AG04450 (cell line): ENCODE data around the gene ZNF385D. TPM values are rescaled to one million over a fixed set of nuclear protein-coding genes. Genes with fewer than 3 reads are reported as not detected.
A peak's percentile ranks its signal among the peaks of the same experiment; 100 is the strongest.
"Not testable (repeated sequence)": the region's sequence is repeated elsewhere in the genome, so short reads cannot be mapped to it uniquely, and the experiment has no call there.

ENCODE experiments used
- CTCF ChIA-PET: fragments of 300-600, 350-600 bp; formaldehyde crosslinking; extraction: SDS; loops from one replicate; lab custom pipeline; 2022; ENCODE audit warnings: antibody characterized with exemption, inconsistent platforms; lab: Charles Lee
- POLR2A ChIA-PET: fragments of 350-600 bp; formaldehyde crosslinking; extraction: SDS; loops from one replicate; lab custom pipeline; 2021; ENCODE audit warnings: antibody characterized with exemption, inconsistent platforms; lab: Yijun Ruan, JAX
- DNase-seq: peaks from one replicate; pipeline ENCODE4 v3.0.0-alpha.2; 2011; ENCODE audit warnings: low read depth, low spot score
- H3K27ac ChIP-seq: one replicate; pipeline ENCODE4 v1.5.1; 2012; ENCODE audit warnings: low read depth, low read length, control low read depth
- H3K27me3 ChIP-seq: one replicate; pipeline ENCODE4 v1.6.0; 2012; ENCODE audit warnings: low read length; ENCODE audit not compliant: control insufficient read depth, insufficient read depth
- H3K4me3 ChIP-seq: 2 replicates; pipeline ENCODE4 v1.5.1; 2011; ENCODE audit warnings: mild to moderate bottlenecking, low read depth, low read length, control low read depth
- H3K9me3 ChIP-seq: 2 replicates; pipeline ENCODE4 v1.5.1; 2012; ENCODE audit warnings: low read length; ENCODE audit not compliant: control insufficient read depth, insufficient read depth
- CTCF ChIP-seq: IDR thresholded peaks from 2 replicates; pipeline ENCODE4 v1.5.1; 2011; ENCODE audit warnings: low read depth, low read length, control low read depth, inconsistent platforms
- polyA plus RNA-seq: library from polyadenylated mRNA; depleted of rRNA; stranded (reverse); fragments of >200 nt; gene quantifications from 2 replicates; pipeline ENCODE4 v1.2.3, GENCODE V29; 2011

Gene ZNF385D
- polyA plus RNA-seq, 1 experiment: 0.10 TPM

- no peak overlapping the region for H3K4me3 ChIP-seq
- no peak overlapping the region for H3K27ac ChIP-seq
- POLR2A ChIA-PET: no interaction called here
- TF ChIP-seq CTCF: no peak
- no peak for DNase-seq
- H3K9me3 ChIP-seq: no peaks in the 10 kb centered on the region
- CTCF ChIA-PET: no interaction called here
- H3K27me3 ChIP-seq: no peaks in the 10 kb centered on the region
Measured at GRCh38 chr3:21487520-21487919, 263.5 kb downstream of the ZNF385D start.

GRCh38 chr3:21486024-21486935 is 264.7 kb downstream of the ZNF385D start:
- H3K9me3 ChIP-seq, DNase-seq, POLR2A ChIA-PET, H3K4me3 ChIP-seq, H3K27me3 ChIP-seq, CTCF ChIA-PET, H3K27ac ChIP-seq: not testable (repeated sequence)

- POLR2A ChIA-PET: no interaction called here
- CTCF ChIA-PET: interaction anchor here (0.6 to 2.1 kb wide), 5 partner anchors 9 to 1566 kb away, joined by 3 to 13 read pairs (median 4); no protein-coding TSS in a partner anchor
- no peak overlapping the region for H3K4me3 ChIP-seq
- TF ChIP-seq CTCF: no peak
- DNase-seq: no peak
- H3K9me3 ChIP-seq: no peaks in the 10 kb centered on the region
- no peak overlapping the region for H3K27ac ChIP-seq
- H3K27me3 ChIP-seq: no peaks in the 10 kb centered on the region
Measured at GRCh38 chr3:21484828-21485144, 266.2 kb downstream of the ZNF385D start.

- no peak overlapping the region for H3K27ac ChIP-seq
- TF ChIP-seq CTCF: peak; percentile 77
- no peak overlapping the region for H3K4me3 ChIP-seq
- CTCF ChIA-PET: interaction anchor here (0.6 to 2.1 kb wide), 8 partner anchors 9 to 1565 kb away, joined by 3 to 13 read pairs (median 4); no protein-coding TSS in a partner anchor
- POLR2A ChIA-PET: no interaction called here
- no peaks in the 10 kb centered on the region for H3K9me3 ChIP-seq
- no peaks in the 10 kb centered on the region for H3K27me3 ChIP-seq
- DNase-seq: peak; percentile 34
Measured at GRCh38 chr3:21484057-21484827, 266.8 kb downstream of the ZNF385D start.

- H3K4me3 ChIP-seq: no peak overlapping the region
- ChIA-PET CTCF (interaction anchor here (1.3 kb wide), 1 partner anchor 970 kb away, joined by 3 read pairs; no protein-coding TSS in a partner anchor), POLR2A (no interaction called here)
- no peaks in the 10 kb centered on the region for H3K27me3 ChIP-seq
- TF ChIP-seq CTCF: no peak
- no peak for DNase-seq
- H3K9me3 ChIP-seq: no peaks in the 10 kb centered on the region
- no peak overlapping the region for H3K27ac ChIP-seq
Measured at GRCh38 chr3:21481991-21482390, 269.0 kb downstream of the ZNF385D start.
